ENCODE results near the gene PLEKHG4B.

Gene PLEKHG4B

GRCh38 chr5:139579-140442 lies 47.8 kb downstream of the PLEKHG4B start:
- no peak for DNase-seq

- no peak for DNase-seq
Measured at GRCh38 chr5:140443-140829, 48.5 kb downstream of the PLEKHG4B start.

GRCh38 chr5:141211-141610 lies 49.2 kb downstream of the PLEKHG4B start:
- DNase-seq: no peak

- DNase-seq: no peak
Measured at GRCh38 chr5:141761-142160, 49.8 kb downstream of the PLEKHG4B start.

- DNase-seq: no peak
Measured at GRCh38 chr5:142246-142810, 50.4 kb downstream of the PLEKHG4B start.

- no peak for DNase-seq
Measured at GRCh38 chr5:143041-143440, 51.1 kb downstream of the PLEKHG4B start.

- DNase-seq: no peak
Measured at GRCh38 chr5:144941-145340, 53.0 kb downstream of the PLEKHG4B start.

GRCh38 chr5:145585-146323 lies 53.8 kb downstream of the PLEKHG4B start:
- no peak for DNase-seq

GRCh38 chr5:147751-148150 lies 55.8 kb downstream of the PLEKHG4B start:
- DNase-seq: no peak

- DNase-seq: no peak
Measured at GRCh38 chr5:149745-150485, 57.9 kb downstream of the PLEKHG4B start.

GRCh38 chr5:150746-151145 lies 58.8 kb downstream of the PLEKHG4B start:
- no peak for DNase-seq

GRCh38 chr5:152077-152476 lies 60.1 kb downstream of the PLEKHG4B start:
- DNase-seq: no peak

- no peak for DNase-seq
Measured at GRCh38 chr5:153256-153655, 61.3 kb downstream of the PLEKHG4B start.

GRCh38 chr5:154236-154635 lies 62.3 kb downstream of the PLEKHG4B start:
- no peak for DNase-seq

GRCh38 chr5:154826-155225 lies 62.9 kb downstream of the PLEKHG4B start:
- no peak for DNase-seq

GRCh38 chr5:155651-156410 lies 63.9 kb downstream of the PLEKHG4B start:
- no peak for DNase-seq

GRCh38 chr5:156411-157072 lies 64.6 kb downstream of the PLEKHG4B start:
- DNase-seq: no peak

GRCh38 chr5:157126-157715 lies 65.3 kb downstream of the PLEKHG4B start:
- DNase-seq: no peak

GRCh38 chr5:157801-158200 lies 65.8 kb downstream of the PLEKHG4B start:
- DNase-seq: no peak

- no peak for DNase-seq
Measured at GRCh38 chr5:158807-159447, 67.0 kb downstream of the PLEKHG4B start.
